GM12878 (cell line): ENCODE data around the gene GLIPR2. TPM values are rescaled to one million over a fixed set of nuclear protein-coding genes. Genes with fewer than 3 reads are reported as not detected.
A peak's percentile ranks its signal among the peaks of the same experiment; 100 is the strongest.

ENCODE experiments used
- ATAC-seq: fragments of 200-7000 bp; cut with Tn5 transposase; 3 replicates; pipeline ENCODE4 v1.9.1; 2020; ENCODE audit warnings: mild to moderate bottlenecking, moderate library complexity
- BruUV-seq: library from RNA; stranded (reverse); fragments of 400-500 nt; replicated peaks from 2 replicates; lab custom pipeline; 2021; lab: Mats Ljungman, UMichigan
- CTCF ChIA-PET: fragments of 300-600 bp; sonication (Branson Sonifier 250); formaldehyde crosslinking; extraction: SDS; loops from one replicate; lab custom pipeline; 2021; ENCODE audit warnings: inconsistent platforms; lab: Yijun Ruan, JAX
- POLR2A ChIA-PET: fragments of 350-600 bp; formaldehyde crosslinking; extraction: SDS; loops from one replicate; lab custom pipeline; 2021; ENCODE audit warnings: inconsistent platforms; lab: Charles Lee
- RAD21 ChIA-PET: fragments of 300-600 bp; sonication (Branson Sonifier 250); formaldehyde crosslinking; loops from one replicate; lab custom pipeline; 2023; ENCODE audit warnings: antibody characterized with exemption; ENCODE audit not compliant: unreplicated experiment; lab: Charles Lee
- SMC1A ChIA-PET: fragments of 300-600 bp; sonication (Branson Sonifier 250); formaldehyde crosslinking; loops from one replicate; lab custom pipeline; 2023; ENCODE audit not compliant: unreplicated experiment, uncharacterized antibody; lab: Charles Lee
- DNase-seq: peaks from one replicate; pipeline ENCODE4 v3.0.0-alpha.2; 2011; ENCODE audit warnings: low read depth, low spot score
- FAIRE-seq: peaks from 3 replicates; lab custom pipeline; 2011; peaks lifted over from hg19 to GRCh38; lab: Jason Lieb, UNC
- H2AFZ ChIP-seq: 2 replicates; pipeline ENCODE4 v1.6.0; 2011; ENCODE audit warnings: low read depth, low read length, control low read depth; ENCODE audit not compliant: control insufficient read depth
- H3K27ac ChIP-seq: 2 replicates; pipeline ENCODE4 v1.5.1; 2011; ENCODE audit warnings: control low read depth; ENCODE audit not compliant: control insufficient read depth, insufficient read depth
- H3K27me3 ChIP-seq, 2 experiments: replicated peaks in 1 of 2; 2 replicates each; pipeline versions ENCODE4 v1.6.0 to v1.6.1; 2011; ENCODE audit warnings: low read length in 1 of 2; ENCODE audit not compliant: control insufficient read depth in 2 of 2, insufficient read depth in 2 of 2
- H3K36me3 ChIP-seq, 2 experiments: 2 replicates each; pipeline ENCODE4 v1.5.1; 2011; ENCODE audit warnings: low read length in 1 of 2; ENCODE audit not compliant: control insufficient read depth in 2 of 2, insufficient read depth in 2 of 2
- H3K4me1 ChIP-seq: 2 replicates; pipeline ENCODE4 v1.6.1; 2011; ENCODE audit warnings: mild to moderate bottlenecking, low read length, moderate library complexity, mixed read lengths; ENCODE audit not compliant: control insufficient read depth, insufficient read depth
- H3K4me2 ChIP-seq: 2 replicates; pipeline ENCODE4 v1.6.0; 2011; ENCODE audit warnings: control low read depth; ENCODE audit not compliant: control insufficient read depth, insufficient read depth
- H3K4me3 ChIP-seq: fragments of 200-600 bp; sonication (generic); 2 replicates; pipeline ENCODE4 v1.5.1; 2016
- H3K79me2 ChIP-seq: 2 replicates; pipeline ENCODE4 v1.6.0; 2011; ENCODE audit warnings: low read length; ENCODE audit not compliant: control insufficient read depth, insufficient read depth
- H3K9ac ChIP-seq: 2 replicates; pipeline ENCODE4 v1.8.0; 2011; ENCODE audit warnings: low read length, control low read depth, mixed read lengths; ENCODE audit not compliant: control insufficient read depth, insufficient read depth
- H3K9me3 ChIP-seq: replicated peaks from 3 replicates; pipeline ENCODE4 v1.5.1; 2011; ENCODE audit warnings: mild to moderate bottlenecking, low read length; ENCODE audit not compliant: control insufficient read depth, insufficient read depth
- H4K20me1 ChIP-seq: 2 replicates; pipeline ENCODE4 v1.6.0; 2011; ENCODE audit not compliant: control insufficient read depth, insufficient read depth
- CHD4 ChIP-seq: fragments of 200-600 bp; sonication (generic); IDR thresholded peaks from 2 replicates; pipeline ENCODE4 v1.6.1; 2016; ENCODE audit warnings: mild to moderate bottlenecking
- MYC ChIP-seq: IDR thresholded peaks from 2 replicates; pipeline ENCODE4 v1.6.1; 2011; ENCODE audit warnings: mild to moderate bottlenecking, low read length, moderate library complexity, inconsistent platforms; ENCODE audit not compliant: insufficient read depth, insufficient replicate concordance, insufficient read length, severe bottlenecking
- NFYB ChIP-seq: IDR thresholded peaks from 2 replicates; pipeline ENCODE4 v1.6.1; 2011; ENCODE audit warnings: low read depth, mild to moderate bottlenecking, low read length, improper control_type of control experiment, moderate library complexity; ENCODE audit not compliant: insufficient read depth
- NKRF ChIP-seq: fragments of 450-650 bp; conservative IDR thresholded peaks from 2 replicates; pipeline ENCODE4 v1.6.1; 2017; ENCODE audit warnings: mild to moderate bottlenecking, moderate library complexity
- RUNX3 ChIP-seq: IDR thresholded peaks from 2 replicates; pipeline ENCODE4 v1.6.1; 2012; ENCODE audit warnings: low read length, inconsistent platforms
- WGBS: methylation state at CpG from one replicate; pipeline ENCODE4 v1.1.6; 2016; ENCODE audit warnings: low lambda C conversion rate; ENCODE audit not compliant: insufficient replicate concordance, insufficient coverage; ENCODE audit errors: missing lambda C conversion rate; 5-methylcytosine and 5-hydroxymethylcytosine counted together
- in situ Hi-C: fragments of 300-500 bp; cut with MboI; formaldehyde crosslinking; loops from 9 replicates; pipeline ENCODE4 v1.14.3; 2018; ENCODE audit warnings: mixed read lengths
- intact Hi-C: fragments of 100-400 bp; cut with micrococcal nuclease; formaldehyde crosslinking; loops from one replicate; pipeline ENCODE4 v1.14.2; 2022; ENCODE audit not compliant: unreplicated experiment
- polyA plus RNA-seq, 11 experiments: library from polyadenylated mRNA; depleted of rRNA in 4 of 11; unstranded in 6 of 11; stranded (reverse) in 5 of 11; fragments of >200 nt; fragmentation: Nextera tagmentation in 4 of 11; fragmentation: Illumina TruSeq in 1 of 11; extraction: Ambion mirVana in 4 of 11; extraction: Trizol in 1 of 11; gene quantifications; 1 replicate in 1 of 11; 2 replicates in 10 of 11; pipeline versions ENCODE4 v1.2.1 to v1.2.3, GENCODE V29; 2011 to 2016; ENCODE audit warnings: inconsistent platforms in 2 of 11, missing spikeins in 2 of 11, low read depth in 1 of 11
- total RNA-seq, 4 experiments: library from RNA; depleted of rRNA in 3 of 4; stranded (reverse); fragments of >200 nt in 3 of 4; fragmentation: Illumina TruSeq in 1 of 4; extraction: Trizol in 1 of 4; gene quantifications; 2 replicates each; pipeline versions ENCODE4 v1.2.1 to v1.2.3, GENCODE V29; 2013 to 2021

GLIPR2 gene
- total and polyA plus RNA-seq, 10 of the 15 experiments (the other 5 are each of a cell fraction or from before 2014, with no cell fraction given): 0.41 to 3.5 (median 2.2) TPM

- intact Hi-C loops: no loop called here
- ATAC-seq (no peak), FAIRE-seq (no peak), DNase-seq (no peak)
- Histone ChIP-seq H3K4me3 (no peak overlapping the region), H3K4me1 (peaks cover 56% of the 10 kb centered on the region), H2AFZ (peak overlapping the region; percentile 29), H3K9ac (no peak overlapping the region; the same call in 1 of the 2 replicates), H3K9me3 (peaks cover 4% of the 10 kb centered on the region; the same call in 1 of the 3 replicates), H3K79me2 (no peaks in the 10 kb centered on the region), H3K27ac (no peak overlapping the region), H3K27me3 (no peaks in the 10 kb centered on the region), H4K20me1 (no peaks in the 10 kb centered on the region), H3K36me3 (no peaks in the 10 kb centered on the region), H3K4me2 (peak overlapping the region; percentile 12)
- no TSS peak for BruUV-seq
- in situ Hi-C loops: no loop called here
- ChIA-PET SMC1A (no interaction called here), RAD21 (no interaction called here), POLR2A (no interaction called here), CTCF (interaction anchor here (1.5 to 1.6 kb wide), 2 partner anchors 36 to 40 kb away, joined by 4 to 5 read pairs; no protein-coding TSS in a partner anchor)
- 0 out of 2 replicates have a peak, but pooled peaks have one; percentile 11 for TF ChIP-seq RUNX3
- TF ChIP-seq NKRF: no peak
- TF ChIP-seq MYC: no peak
- no peak for TF ChIP-seq NFYB
- TF ChIP-seq CHD4: no peak
- 7% methylated on average over 12 of the region's 12 CpGs for WGBS
These were observed 8.0 kb downstream of the GLIPR2 start for GRCh38 chr9:36144309-36145232.
